ENCODE results near the gene ZBTB1.

ZBTB1 gene, protein sequence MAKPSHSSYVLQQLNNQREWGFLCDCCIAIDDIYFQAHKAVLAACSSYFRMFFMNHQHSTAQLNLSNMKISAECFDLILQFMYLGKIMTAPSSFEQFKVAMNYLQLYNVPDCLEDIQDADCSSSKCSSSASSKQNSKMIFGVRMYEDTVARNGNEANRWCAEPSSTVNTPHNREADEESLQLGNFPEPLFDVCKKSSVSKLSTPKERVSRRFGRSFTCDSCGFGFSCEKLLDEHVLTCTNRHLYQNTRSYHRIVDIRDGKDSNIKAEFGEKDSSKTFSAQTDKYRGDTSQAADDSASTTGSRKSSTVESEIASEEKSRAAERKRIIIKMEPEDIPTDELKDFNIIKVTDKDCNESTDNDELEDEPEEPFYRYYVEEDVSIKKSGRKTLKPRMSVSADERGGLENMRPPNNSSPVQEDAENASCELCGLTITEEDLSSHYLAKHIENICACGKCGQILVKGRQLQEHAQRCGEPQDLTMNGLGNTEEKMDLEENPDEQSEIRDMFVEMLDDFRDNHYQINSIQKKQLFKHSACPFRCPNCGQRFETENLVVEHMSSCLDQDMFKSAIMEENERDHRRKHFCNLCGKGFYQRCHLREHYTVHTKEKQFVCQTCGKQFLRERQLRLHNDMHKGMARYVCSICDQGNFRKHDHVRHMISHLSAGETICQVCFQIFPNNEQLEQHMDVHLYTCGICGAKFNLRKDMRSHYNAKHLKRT

DNA sequence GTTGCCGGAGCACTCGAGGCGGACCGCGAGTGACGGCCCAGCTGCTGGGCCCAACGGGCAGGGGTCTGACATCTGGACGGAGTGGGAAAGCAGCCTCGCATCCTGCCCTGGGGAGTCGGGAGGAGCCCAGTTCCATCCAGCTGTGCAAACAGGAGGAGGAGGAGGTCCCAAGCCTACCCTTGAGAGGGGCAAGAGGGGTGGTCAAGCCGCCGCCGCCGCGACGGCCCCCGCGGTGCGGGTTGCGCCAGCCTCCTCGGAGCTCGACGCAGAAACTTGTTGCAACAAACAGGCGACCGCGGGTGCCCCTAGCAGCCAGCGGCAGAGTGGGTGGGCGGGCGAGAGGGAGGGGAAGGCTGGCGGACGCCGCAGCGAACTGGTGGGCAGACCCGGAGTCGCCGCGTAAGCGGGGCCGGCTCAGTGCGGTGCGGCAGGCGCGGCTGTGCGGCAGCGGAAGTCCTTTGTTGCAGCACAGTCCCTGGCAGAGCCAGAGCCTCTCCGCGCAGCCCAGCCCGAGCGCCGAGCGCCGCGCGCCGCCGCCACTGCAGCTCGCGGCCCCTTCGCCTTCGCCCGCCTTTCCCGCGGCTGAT is at the start of gene ZBTB1:
Gene ZBTB1 (plus strand): TSS at position 461 of the 587 bp plus-strand sequence. CDS start 16,735 bp downstream, outside the sequence.
- in situ Hi-C loops (cut with MboI; ENCODE audit: low sequenced_read_pairs), result no loop called here

DNA sequence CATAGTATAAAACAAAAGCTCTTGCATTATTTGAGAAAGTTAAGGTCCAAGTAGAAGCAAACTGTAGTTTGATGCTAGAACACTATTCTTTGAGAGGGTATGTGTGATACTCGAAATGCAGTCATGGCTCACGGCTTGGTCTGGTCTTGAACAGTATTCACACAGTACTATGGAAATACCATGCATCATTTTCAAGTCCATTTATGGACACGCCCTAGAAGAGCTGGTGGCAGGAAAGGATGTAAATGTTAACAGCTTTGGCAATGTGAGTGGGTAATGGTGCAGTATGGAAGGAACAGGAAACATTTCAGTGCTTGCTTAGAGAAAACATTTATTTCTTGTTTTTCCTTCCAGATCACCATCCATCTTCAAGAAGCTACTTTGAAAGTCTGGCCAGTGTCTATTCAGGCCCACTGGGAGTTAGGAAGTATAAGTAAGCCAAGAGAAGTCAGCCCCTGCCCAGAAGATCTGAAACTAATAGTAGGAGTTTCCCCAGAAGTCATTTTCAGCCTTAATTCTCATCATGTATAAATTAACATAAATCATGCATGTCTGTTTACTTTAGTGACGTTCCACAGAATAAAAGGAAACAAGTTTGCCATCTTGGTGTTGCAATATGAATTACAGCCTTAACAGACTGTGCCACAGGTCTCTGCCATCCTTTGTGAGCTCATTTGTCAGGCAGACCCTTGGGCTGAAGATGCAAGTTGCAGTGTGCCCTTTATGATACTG is 45.0 kb upstream of the ZBTB1 start:
- in situ Hi-C loops (cut with MboI; ENCODE audit: low sequenced_read_pairs), result no loop called here

DNA sequence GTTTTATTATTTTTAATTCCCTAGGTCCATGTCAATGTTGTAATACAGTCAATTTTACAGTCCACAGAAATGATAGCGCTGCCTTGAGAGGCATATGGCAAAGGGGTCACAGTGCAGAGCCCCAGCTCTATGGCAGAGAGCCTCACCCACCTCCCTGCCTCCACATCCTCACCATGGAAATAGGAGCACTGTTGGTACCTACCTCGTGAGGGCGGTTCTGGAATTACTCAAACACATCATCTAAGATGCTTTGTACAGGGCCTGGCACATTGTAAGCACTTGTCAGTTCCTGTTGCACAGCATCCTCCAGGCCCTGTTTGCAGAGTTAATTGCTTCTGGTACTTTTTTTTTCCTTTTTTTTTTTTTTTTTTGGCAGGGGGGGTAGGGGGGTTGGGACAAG is 43.3 kb upstream of the ZBTB1 start:
- in situ Hi-C loops (cut with MboI; ENCODE audit: low sequenced_read_pairs), result no loop called here

DNA sequence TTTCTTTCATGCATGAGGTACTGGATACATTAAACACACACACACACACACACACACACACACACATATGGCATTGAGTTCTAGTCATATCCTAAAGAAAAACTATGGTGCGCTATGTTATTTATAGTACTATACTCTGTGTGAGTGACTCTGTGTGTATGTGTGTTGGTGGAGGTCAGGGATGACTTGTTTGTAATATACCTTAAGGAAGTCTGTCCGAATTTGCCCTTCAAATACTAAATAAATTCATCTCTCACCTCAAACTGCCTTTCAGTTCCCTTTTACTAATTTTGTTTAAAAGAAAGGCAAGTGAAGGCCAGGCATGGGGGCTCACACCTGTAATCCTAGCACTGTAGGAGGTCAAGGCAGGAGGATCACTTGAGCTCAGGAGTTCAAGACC is 41.4 kb upstream of the ZBTB1 start:
- in situ Hi-C loops (cut with MboI; ENCODE audit: low sequenced_read_pairs), result no loop called here

DNA sequence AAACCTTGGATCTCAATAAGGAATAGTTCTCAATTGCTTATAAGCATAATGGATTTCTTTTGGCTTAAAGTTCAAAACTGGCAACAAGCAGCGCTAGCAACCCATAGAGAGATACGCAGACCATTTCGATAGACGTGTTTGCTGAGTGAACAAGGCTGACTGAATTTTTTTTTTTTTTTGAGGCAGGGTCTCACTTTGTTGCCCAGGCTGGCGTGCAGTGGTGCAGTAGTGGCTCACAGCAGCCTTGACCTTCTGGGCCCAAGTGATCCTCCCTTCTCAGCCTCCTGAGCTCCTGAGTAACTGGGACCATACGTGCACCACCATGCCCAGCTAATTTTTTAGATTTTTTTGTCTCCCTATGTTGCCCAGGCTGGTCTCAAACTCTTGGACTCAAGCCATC is 40.7 kb upstream of the ZBTB1 start:
- in situ Hi-C loops (cut with MboI; ENCODE audit: low sequenced_read_pairs), result no loop called here

DNA sequence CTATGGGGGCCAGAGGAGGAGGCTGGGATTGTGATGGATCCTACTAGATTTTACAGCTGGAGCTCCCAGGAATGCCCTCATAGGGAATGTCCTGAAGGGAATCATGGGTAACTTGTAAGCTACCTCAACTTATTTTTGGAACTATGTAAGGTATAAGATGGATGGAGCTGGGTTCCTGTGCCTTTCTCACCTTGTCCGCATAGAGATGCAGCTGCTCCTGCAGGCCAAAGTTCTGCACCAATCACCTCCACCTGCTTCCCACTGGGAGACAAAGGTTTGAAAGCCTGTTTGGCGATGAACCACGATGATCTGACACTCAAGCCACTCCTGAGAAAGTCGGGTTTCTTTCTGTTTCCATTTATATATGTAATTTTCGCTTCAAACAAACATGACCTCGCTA is 39.9 kb upstream of the ZBTB1 start:
- in situ Hi-C loops (cut with MboI; ENCODE audit: low sequenced_read_pairs), result no loop called here

DNA sequence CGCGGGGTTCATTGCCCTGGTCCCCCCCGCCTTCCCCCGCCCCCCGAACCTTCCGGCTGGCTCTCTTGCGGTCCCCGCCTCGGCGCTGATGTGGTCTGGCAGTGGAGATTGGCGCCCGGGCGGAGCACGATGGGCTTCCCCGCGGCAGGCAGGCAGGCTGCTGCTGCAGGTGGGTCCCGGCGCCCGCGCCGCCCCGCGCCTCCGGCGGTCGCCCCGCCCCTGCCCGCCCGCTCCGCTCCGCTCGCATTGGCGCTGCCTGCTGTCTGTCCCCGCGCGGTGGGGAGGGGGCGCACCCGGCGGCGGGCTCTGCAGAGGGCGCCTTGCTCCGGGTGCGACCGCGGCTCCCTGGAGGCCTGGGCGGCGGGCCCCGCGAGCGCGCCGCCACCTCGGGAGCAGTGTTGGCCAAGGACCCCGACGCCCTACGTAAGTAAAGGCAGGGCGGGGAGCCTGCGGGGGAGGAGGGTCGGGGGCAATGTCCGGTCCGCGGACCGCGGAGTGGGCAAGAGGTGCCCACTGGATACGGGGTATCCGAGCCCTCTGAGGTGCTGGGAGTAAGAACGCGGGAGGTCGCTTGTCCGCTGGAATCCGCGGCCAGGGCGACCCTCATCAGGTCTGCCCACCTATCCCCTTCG is 39.3 kb upstream of the ZBTB1 start, which contains the start of gene AKAP5:
Gene AKAP5 (plus strand): TSS at position 309 of the 632 bp plus-strand sequence. CDS start 2,896 bp downstream, outside the sequence.
- in situ Hi-C loops (cut with MboI; ENCODE audit: low sequenced_read_pairs), result no loop called here

DNA sequence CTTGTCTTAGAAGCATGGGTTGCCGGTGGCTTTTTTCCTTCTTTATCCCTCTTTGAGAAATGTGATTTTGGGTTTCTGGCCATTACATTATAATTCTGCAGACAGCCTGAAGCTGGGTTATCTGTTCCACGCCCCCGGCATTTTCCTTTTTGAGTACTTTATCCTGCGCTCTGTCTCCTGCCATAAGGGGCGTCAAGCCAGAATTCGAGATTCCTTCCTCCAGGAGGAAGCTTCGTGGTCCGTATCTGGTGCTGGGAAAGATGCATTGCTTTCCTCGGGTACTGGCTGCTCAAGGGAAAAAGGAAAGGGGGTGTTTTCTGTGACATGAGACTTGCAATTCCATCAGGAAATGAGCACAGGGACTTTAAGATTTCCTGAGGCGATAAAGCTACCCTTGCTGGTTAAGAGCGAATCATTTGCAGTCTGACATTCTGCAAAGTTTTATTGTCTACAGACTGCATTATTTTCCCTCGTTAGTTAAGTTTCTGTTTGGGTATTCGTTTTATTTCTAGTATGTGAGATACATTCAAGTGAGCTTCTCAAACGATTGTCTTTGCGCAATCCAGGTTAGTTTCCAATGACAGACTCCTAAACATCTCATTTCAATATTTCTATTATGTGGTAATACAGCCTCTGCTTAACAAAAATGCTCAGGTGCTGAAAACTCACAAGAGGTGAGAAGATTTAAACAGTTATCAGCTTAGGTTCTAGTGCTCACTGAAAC is 38.6 kb upstream of the ZBTB1 start:
- in situ Hi-C loops (cut with MboI; ENCODE audit: low sequenced_read_pairs), result no loop called here

DNA sequence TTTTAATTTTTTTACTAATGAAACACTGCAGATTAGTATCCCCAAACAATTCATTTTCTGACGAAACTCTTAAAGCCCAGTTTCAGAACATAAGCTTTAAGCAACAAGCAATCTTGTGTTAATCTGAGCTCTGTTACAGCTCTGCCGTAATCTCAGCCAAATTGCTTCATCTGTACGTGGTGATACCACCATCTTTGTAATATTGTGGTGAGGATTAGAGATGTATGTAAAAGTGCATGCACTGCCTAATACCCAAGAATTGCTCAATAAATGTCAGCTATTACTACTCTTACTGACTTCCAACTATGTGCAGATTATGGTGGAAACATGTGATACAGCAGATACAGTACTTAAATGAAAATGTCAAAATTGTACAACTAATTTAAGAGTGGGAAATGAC is 37.5 kb upstream of the ZBTB1 start:
- in situ Hi-C loops (cut with MboI; ENCODE audit: low sequenced_read_pairs), result no loop called here

DNA sequence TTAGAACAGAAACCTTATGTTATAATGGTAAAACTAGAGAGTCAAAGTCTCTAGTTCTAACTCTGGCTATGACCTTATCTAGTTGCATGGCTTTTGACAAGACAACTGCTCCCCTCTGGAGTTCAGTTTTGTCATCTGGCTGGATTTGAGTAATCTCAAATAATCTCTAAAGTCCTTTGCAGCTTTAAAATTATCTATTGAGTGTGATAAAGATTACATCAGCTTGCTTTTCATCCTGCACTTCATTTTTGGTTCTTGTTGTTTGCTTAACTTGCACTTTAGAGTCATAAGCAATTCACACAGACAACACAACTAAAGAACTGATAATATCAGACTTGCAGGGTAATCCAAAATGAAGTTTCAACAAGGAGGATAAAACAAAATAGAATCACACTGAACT is 37.0 kb upstream of the ZBTB1 start:
- in situ Hi-C loops (cut with MboI; ENCODE audit: low sequenced_read_pairs), result no loop called here

DNA sequence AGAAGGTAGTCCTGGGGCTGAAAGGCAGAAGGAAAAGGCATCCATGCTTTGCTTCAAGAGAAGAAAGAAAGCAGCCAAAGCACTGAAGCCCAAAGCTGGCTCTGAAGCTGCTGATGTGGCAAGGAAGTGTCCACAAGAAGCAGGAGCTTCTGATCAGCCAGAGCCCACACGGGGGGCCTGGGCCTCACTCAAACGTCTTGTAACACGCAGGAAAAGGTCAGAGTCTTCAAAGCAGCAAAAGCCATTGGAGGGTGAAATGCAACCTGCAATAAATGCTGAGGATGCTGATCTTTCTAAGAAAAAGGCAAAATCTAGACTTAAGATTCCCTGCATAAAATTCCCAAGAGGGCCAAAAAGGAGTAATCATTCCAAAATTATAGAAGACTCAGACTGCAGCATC is 36.1 kb upstream of the ZBTB1 start:
- in situ Hi-C loops (cut with MboI; ENCODE audit: low sequenced_read_pairs), result no loop called here

DNA sequence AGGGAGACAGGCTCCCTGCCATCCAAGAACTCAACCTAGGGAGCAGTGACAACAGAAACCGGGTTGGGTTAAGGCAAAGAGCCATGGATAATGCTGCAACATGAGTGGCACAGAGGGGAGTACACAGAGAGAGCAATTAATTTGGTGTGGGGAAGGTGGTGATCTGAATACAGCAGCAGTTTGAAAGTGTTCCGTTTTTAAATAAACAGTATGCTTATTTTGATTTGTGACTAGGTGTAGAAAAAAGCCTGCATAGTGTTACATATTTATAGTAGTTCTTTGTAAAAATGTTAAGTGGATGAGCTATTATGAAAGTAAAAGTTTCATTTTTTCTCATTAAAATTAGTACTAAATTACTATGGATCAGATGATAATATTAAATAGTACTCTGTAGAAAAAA is 30.5 kb upstream of the ZBTB1 start:
- in situ Hi-C loops (cut with MboI; ENCODE audit: low sequenced_read_pairs), result no loop called here

DNA sequence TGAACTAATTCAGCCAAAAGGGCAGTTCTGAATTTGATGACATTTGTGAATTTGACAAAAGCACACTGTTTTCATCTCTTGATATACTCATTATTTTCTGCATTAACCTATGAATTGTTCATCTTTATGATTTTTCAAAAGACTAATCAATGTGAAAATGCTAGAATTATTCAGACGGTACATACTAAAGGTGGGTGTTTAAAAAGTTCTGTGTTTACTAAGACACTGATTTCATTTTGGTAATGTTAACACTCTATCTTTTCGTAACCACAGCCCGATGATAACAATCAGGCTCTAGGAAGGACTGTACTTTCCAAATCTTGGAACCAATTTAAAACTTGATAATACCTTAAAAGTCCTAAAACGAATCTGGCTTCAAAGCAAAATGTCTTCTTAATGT is 29.9 kb upstream of the ZBTB1 start:
- in situ Hi-C loops (cut with MboI; ENCODE audit: low sequenced_read_pairs), result no loop called here

DNA sequence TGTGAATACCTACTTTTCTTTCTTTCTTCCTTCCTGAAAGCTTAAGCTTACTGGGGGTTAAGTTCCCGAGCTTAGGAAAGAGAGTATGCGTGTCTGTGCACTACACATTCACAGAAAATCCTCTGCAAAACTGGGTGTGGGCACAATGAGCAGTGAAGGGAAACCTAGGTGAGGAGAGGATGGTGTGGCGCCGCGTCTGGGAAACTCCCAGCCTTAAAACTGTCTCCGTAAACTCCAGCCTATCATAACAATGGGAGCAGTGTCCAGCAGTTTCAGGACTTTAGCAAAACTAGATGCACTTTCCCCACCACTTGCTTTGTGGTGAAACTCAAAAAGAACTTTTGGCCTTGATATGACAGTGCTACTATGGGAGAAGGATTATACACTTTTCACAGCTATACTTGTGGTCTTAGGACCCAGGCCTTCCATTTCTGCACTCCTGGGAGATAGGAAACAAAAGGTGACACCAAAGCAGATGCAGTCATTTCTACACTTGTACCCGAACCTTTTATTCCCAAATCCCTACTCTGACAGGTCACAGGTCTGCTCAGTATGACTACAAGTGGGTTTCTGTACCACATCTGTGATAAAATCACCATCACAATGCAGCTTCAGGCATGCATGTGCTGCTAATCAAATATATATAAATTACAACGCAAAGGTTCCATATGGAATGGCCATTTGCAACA is 28.8 kb upstream of the ZBTB1 start:
- in situ Hi-C loops (cut with MboI; ENCODE audit: low sequenced_read_pairs), result no loop called here

DNA sequence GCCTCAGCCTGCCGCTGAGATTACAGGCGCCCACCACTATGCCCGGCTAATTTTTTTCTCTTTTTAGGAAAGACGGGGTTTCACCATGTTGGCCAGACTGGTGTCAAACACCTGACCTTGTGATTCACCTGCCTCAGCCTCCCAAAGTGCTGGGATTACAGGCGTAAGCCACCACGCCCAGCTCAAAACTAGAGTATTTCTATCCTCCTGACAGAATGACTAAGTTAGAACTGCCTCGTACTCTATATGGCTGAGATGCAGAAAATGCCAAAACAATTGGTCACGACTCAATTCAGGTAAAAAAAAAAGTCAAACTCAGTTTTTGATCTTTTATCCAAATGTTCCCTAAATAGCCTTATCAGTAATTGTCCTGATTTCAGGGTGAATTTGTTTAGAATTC is 28.1 kb upstream of the ZBTB1 start:
- in situ Hi-C loops (cut with MboI; ENCODE audit: low sequenced_read_pairs), result no loop called here

DNA sequence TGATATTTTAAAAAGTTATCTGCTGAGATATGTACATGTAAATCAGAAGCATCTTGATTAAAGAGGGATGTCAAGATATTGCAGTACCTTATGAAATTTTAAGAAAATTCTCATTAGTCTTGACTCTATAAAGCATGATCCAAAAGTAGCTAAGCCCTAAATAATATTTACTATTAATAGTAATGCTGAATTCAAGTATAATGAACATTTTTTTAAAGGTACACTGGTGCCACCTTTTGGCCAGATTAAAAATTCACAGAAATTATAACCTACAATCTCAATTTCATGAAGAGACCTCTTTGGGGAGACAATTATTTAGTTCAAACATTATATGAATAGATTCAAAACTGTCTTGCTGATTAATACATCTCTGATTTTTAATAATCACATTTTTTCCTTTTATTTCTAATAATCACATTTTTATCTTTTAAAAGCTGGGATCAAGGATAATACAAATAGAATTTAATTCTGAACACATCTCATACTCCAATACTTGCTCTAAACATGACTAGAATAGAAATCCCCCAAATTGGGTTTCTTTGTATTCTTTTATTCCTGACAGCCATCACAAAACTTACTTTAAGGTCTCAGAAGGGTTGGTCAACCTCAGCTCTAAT is 25.8 kb upstream of the ZBTB1 start:
- in situ Hi-C loops (cut with MboI; ENCODE audit: low sequenced_read_pairs), result no loop called here

DNA sequence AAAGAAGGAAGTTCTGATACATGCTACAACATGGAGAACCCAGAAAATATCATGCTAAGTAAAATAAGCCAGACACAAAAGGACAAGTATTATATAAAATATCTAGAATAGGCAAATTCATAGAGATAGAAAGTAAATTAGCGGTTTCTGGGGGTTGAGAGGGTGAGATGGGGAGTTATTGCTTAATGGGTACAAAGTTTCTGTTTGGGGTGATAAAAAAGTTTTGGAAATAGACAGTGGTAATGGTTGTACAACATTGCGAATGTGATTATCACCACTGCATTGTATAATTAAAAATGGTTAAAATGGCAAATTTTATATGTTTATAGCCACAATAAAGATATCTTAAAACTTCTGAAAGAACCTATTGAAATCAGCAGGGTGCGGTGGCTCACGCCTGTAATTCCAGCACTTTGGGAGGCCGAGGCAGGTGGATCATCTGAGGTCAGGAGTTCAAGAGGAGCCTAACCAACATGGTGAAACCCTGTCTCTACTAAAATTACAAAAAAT is 15.9 kb upstream of the ZBTB1 start:
- in situ Hi-C loops (cut with MboI; ENCODE audit: low sequenced_read_pairs), result no loop called here

DNA sequence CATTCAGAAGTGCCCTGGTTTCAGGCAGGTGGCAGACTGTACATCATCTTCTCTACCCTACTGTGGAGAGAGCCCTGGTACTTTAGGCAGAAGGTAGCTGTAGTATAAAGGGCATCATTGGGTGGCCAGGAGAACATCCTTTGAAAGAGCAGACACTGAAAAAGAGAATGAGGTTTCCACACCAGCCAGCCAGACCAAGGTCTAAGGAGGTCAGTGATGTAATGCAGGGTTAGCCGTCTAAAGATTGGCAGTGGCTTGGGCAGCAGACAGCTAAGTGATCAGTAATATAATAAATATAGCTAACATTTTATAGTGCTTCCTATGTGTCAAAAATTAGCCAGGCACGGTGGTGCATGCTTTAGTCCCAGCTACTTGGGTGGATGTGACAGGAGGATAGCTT is 12.9 kb upstream of the ZBTB1 start:
- in situ Hi-C loops (cut with MboI; ENCODE audit: low sequenced_read_pairs), result no loop called here

DNA sequence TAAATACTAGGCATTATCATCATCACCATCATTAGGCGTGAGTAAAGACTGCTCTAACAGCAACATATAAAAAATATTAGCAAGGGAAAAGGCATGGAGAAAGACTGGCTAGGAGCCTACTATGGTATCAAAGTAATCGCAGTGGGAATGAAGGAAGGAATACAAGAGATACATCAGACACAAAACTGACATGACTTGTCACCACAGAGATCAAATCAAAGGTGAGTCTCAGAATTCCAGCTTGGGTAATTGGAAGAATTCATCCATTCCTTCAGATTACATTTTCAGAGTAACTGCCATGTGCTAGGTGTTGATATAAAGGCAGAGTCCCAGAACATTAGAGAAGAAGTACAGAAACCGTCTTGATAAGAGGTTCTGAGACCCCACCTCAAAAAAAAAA is 11.1 kb upstream of the ZBTB1 start:
- in situ Hi-C loops (cut with MboI; ENCODE audit: low sequenced_read_pairs), result no loop called here

Measured in HL-60/S4 treated with phorbol 12-myristate 13-acetate at 8.2 ng/mL for 4 days and 3 days (cell line).